ENCODE data around the gene PPM1A. TPM values are rescaled to one million over a fixed set of nuclear protein-coding genes. Genes with fewer than 3 reads are reported as not detected.

Gene PPM1A
- total RNA-seq, 4 donors from 2014 or later = 40.4 to 60.2 (median 53.6) TPM

- no peak for TF ChIP-seq CTCF (IDR thresholded peaks at IDR 0.05)
- TF ChIP-seq EP300 (IDR thresholded peaks at IDR 0.05) = no peak
- no peak for TF ChIP-seq POLR2A (IDR thresholded peaks at IDR 0.05; ENCODE audit: low read depth)
- TF ChIP-seq POLR2AphosphoS5 (IDR thresholded peaks at IDR 0.05) = no peak
- intact Hi-C loops (cut with DNase I) = no loop called here
- Histone ChIP-seq H3K27ac (replicated peaks in 1 of 4) (no peak overlapping the region), H3K27me3 (no peaks in the 10 kb centered on the region), H3K9me3 (peaks cover 0 to 10% (median 0%) of the 10 kb centered on the region in 4 donors), H3K4me1 (no peaks in the 10 kb centered on the region), H3K4me3 (no peak overlapping the region), H3K36me3 (no peaks in the 10 kb centered on the region)
- no peak for DNase-seq (ENCODE audit: extremely low spot score)
These were observed 19.4 kb upstream of the PPM1A start for GRCh38 chr14:60229614-60230013.

GRCh38 chr14:60232185-60232584, 16.8 kb upstream of the PPM1A start:
- Histone ChIP-seq H3K36me3 (no peaks in the 10 kb centered on the region), H3K4me1 (peaks cover 0 to 6% (median 0%) of the 10 kb centered on the region in 4 donors), H3K9me3 (peaks cover 0 to 10% (median 0%) of the 10 kb centered on the region in 4 donors), H3K4me3 (no peak overlapping the region), H3K27me3 (no peaks in the 10 kb centered on the region), H3K27ac (replicated peaks in 1 of 4) (no peak overlapping the region)
- intact Hi-C loops (cut with DNase I) = no loop called here
- no peak for TF ChIP-seq POLR2AphosphoS5 (IDR thresholded peaks at IDR 0.05)
- no peak for TF ChIP-seq CTCF (IDR thresholded peaks at IDR 0.05)
- TF ChIP-seq POLR2A (IDR thresholded peaks at IDR 0.05; ENCODE audit: low read depth) = no peak
- TF ChIP-seq EP300 (IDR thresholded peaks at IDR 0.05) = no peak
- no peak for DNase-seq (ENCODE audit: extremely low spot score)
- 96% methylated on average over 1 of the region's 1 CpG for WGBS

DNA sequence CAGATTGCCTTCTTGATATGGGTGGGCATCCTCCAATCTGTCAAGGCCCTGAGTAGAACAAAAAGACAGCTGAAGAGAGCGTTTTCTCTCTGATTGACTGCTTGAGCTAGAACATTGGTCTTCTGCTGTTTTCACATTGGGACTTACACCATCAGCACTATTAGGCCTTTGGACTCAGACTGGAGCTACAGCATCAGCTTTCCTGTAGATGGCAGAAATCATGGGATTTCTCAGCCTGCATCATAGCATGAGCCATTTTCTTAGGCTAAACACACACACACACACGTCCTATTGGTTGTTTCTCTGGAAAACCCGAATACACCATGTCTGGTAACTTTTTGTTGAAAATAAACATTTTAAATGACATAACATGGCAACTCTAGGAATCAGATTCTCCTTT, 15.8 kb upstream of the PPM1A start:
- peaks cover 0 to 10% (median 0%) of the 10 kb centered on the region in 4 donors for H3K9me3 ChIP-seq
- no peak overlapping the region for H3K4me3 ChIP-seq
- TF ChIP-seq CTCF (IDR thresholded peaks at IDR 0.05) (no peak), POLR2A (IDR thresholded peaks at IDR 0.05; ENCODE audit: low read depth) (no peak), EP300 (IDR thresholded peaks at IDR 0.05) (no peak), POLR2AphosphoS5 (IDR thresholded peaks at IDR 0.05) (no peak)
- H3K27me3 ChIP-seq = no peaks in the 10 kb centered on the region
- WGBS = 86% methylated on average over 3 of the region's 3 CpGs
- intact Hi-C loops (cut with DNase I) = no loop called here
- H3K27ac ChIP-seq (replicated peaks in 1 of 4) = no peak overlapping the region
- H3K4me1 ChIP-seq = peaks cover 0 to 6% (median 0%) of the 10 kb centered on the region in 4 donors
- DNase-seq (ENCODE audit: extremely low spot score) = no peak
- no peaks in the 10 kb centered on the region for H3K36me3 ChIP-seq

- peaks cover 0 to 6% (median 0%) of the 10 kb centered on the region in 4 donors for H3K4me1 ChIP-seq
- H3K9me3 ChIP-seq = peaks cover 0 to 10% (median 0%) of the 10 kb centered on the region in 4 donors
- intact Hi-C loops (cut with DNase I) = no loop called here
- no peak for TF ChIP-seq CTCF (IDR thresholded peaks at IDR 0.05)
- no peak for TF ChIP-seq POLR2A (IDR thresholded peaks at IDR 0.05; ENCODE audit: low read depth)
- DNase-seq (ENCODE audit: extremely low spot score) = no peak
- H3K27me3 ChIP-seq = no peaks in the 10 kb centered on the region
- H3K27ac ChIP-seq (replicated peaks in 1 of 4) = no peak overlapping the region
- no peak overlapping the region for H3K4me3 ChIP-seq
- H3K36me3 ChIP-seq = no peaks in the 10 kb centered on the region
These were observed 15.1 kb upstream of the PPM1A start for GRCh38 chr14:60233891-60234290.

GRCh38 chr14:60235440-60235839, 13.6 kb upstream of the PPM1A start:
- no peak for TF ChIP-seq POLR2A (IDR thresholded peaks at IDR 0.05; ENCODE audit: low read depth)
- TF ChIP-seq CTCF (IDR thresholded peaks at IDR 0.05) = no peak
- no peak for TF ChIP-seq POLR2AphosphoS5 (IDR thresholded peaks at IDR 0.05)
- no peak for TF ChIP-seq EP300 (IDR thresholded peaks at IDR 0.05)
- no peaks in the 10 kb centered on the region for H3K36me3 ChIP-seq
- WGBS = 28% methylated on average over 2 of the region's 2 CpGs

More at GRCh38 chr14:60235440-60235839, 13.6 kb upstream of the PPM1A start:
- Histone ChIP-seq H3K9me3 (peaks cover 0 to 10% (median 0%) of the 10 kb centered on the region in 4 donors), H3K4me3 (no peak overlapping the region), H3K4me1 (peaks cover 0 to 6% (median 0%) of the 10 kb centered on the region in 4 donors), H3K27me3 (no peaks in the 10 kb centered on the region), H3K27ac (replicated peaks in 1 of 4) (no peak overlapping the region)
- intact Hi-C loops (cut with DNase I) = no loop called here
- DNase-seq (ENCODE audit: extremely low spot score) = no peak
